Nephron (organoid): ENCODE measurements around the gene PPP1R16B.

Source experiments
- H3K27ac Mint-ChIP-seq, 3 experiments: 2 replicates each; pipeline ENCODE4 v1.8.0; 2020; ENCODE audit warnings: mixed read lengths in 3 of 3, mild to moderate bottlenecking in 2 of 3, moderate library complexity in 1 of 3
- H3K27me3 Mint-ChIP-seq: 2 replicates; pipeline ENCODE4 v1.8.0; 2021; ENCODE audit warnings: low read depth, mild to moderate bottlenecking, moderate library complexity, mixed read lengths
- H3K36me3 Mint-ChIP-seq: 2 replicates; pipeline ENCODE4 v1.8.0; 2020; ENCODE audit warnings: low read depth, mixed read lengths
- H3K4me1 Mint-ChIP-seq: 2 replicates; pipeline ENCODE4 v1.8.0; 2020; ENCODE audit warnings: mixed read lengths
- H3K4me3 Mint-ChIP-seq, 3 experiments: 2 replicates each; pipeline ENCODE4 v1.8.0; 2020; ENCODE audit warnings: mild to moderate bottlenecking in 3 of 3, mixed read lengths in 3 of 3, moderate library complexity in 2 of 3
- H3K9me3 Mint-ChIP-seq: 2 replicates; pipeline ENCODE4 v1.8.0; 2020; ENCODE audit warnings: mixed read lengths
- TF ChIP-seq, protein P1 (sequence below), 3 experiments: fragments of 200-600 bp; sonication (generic); IDR thresholded peaks; one replicate each; pipeline ENCODE4 v1.5.0; 2021; ENCODE audit warnings: antibody characterized with exemption in 3 of 3; ENCODE audit not compliant: unreplicated experiment in 3 of 3

The PPP1R16B gene

DNA sequence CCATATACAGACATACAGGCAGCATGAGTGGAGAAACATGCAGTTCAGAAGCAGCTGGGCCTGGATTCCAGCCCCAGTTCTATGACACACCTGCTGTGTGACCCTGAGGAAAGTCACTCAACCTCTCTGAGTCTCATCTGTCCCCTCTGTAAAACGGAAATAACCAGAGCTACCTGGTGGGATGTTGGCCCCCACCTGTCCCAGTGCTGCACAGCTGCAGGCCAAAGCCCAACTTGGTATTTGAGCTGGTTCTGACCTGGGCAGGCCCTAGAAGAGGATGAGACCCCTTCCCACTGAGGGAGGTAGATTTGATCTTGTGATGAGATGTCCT is 55.5 kb downstream of the PPP1R16B start:
- no peak overlapping the region for H3K27ac Mint-ChIP-seq
- no peaks in the 10 kb centered on the region for H3K36me3 Mint-ChIP-seq
- H3K4me1 Mint-ChIP-seq: no peaks in the 10 kb centered on the region
- peaks cover 28% of the 10 kb centered on the region for H3K27me3 Mint-ChIP-seq
- TF ChIP-seq, protein P1, sequence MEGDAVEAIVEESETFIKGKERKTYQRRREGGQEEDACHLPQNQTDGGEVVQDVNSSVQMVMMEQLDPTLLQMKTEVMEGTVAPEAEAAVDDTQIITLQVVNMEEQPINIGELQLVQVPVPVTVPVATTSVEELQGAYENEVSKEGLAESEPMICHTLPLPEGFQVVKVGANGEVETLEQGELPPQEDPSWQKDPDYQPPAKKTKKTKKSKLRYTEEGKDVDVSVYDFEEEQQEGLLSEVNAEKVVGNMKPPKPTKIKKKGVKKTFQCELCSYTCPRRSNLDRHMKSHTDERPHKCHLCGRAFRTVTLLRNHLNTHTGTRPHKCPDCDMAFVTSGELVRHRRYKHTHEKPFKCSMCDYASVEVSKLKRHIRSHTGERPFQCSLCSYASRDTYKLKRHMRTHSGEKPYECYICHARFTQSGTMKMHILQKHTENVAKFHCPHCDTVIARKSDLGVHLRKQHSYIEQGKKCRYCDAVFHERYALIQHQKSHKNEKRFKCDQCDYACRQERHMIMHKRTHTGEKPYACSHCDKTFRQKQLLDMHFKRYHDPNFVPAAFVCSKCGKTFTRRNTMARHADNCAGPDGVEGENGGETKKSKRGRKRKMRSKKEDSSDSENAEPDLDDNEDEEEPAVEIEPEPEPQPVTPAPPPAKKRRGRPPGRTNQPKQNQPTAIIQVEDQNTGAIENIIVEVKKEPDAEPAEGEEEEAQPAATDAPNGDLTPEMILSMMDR (IDR thresholded peaks at IDR 0.05; ENCODE audit: unreplicated experiment in 3 of 3): no peak
- H3K4me3 Mint-ChIP-seq: no peak overlapping the region
- no peaks in the 10 kb centered on the region for H3K9me3 Mint-ChIP-seq

DNA sequence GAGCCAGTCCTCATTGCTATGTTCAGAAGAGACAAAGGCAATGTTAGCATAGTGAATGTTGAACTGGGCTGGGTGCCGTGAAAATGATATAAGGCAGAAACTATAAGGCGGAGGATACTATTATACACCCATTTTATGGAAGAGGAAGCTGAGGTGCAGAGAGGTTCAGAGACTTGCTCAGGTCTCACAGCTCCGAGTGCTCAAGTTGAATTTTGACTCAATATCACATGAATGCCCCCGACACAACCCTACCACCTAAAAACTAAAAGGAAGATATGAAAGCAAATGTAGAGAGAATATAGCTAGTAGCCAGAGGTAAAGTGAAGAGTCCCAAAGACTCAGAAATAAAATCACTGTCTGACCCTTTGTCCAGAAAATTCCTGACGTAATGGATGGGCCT is 56.7 kb downstream of the PPP1R16B start:
- Mint-ChIP-seq H3K4me1 (no peaks in the 10 kb centered on the region), H3K27me3 (peaks cover 29% of the 10 kb centered on the region), H3K27ac (no peak overlapping the region), H3K36me3 (no peaks in the 10 kb centered on the region), H3K9me3 (no peaks in the 10 kb centered on the region), H3K4me3 (no peak overlapping the region)
- TF ChIP-seq, protein P1 (IDR thresholded peaks at IDR 0.05; ENCODE audit: unreplicated experiment in 3 of 3): no peak

DNA sequence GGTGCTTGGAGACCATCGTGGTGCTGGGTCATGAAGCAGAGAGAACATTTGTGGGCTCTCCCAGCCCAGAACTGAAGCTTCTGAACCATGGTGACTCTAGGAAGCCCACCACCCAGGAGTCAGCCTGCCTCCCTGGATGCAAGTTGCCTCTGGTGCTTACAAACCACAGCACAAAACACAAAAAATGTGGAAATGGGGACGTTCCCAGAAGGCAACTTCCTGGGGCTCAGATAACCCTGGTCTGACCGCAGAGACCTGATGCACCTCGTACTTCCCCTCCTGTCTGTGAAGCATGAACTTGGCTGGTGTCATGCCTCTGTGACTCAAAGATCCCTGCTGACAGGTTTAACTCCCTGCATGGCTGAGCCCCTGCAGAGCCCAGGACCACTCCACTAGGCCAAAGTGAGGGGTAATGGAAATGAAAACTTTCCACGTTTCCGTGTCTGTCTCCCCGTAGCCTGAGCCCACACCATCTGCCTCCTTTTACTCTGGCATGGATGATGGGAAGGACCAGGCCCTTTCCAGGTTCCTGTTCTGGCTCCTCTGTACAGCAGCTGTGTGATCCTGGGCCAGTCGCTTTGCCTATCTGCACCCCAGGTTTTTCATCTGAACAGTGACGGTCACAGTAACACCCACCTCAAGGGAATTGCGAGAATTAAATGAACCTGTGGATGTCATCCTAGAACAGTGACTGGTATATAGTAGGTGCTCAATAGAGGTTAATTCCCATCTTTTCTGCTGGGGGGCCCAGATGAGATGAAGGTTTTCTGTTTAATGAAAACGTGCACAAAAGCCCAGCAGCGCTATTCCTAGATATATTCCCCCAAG is 57.7 kb downstream of the PPP1R16B start:
- no peak overlapping the region for H3K27ac Mint-ChIP-seq
- no peaks in the 10 kb centered on the region for H3K9me3 Mint-ChIP-seq
- H3K27me3 Mint-ChIP-seq: peaks cover 23% of the 10 kb centered on the region
- H3K36me3 Mint-ChIP-seq: no peaks in the 10 kb centered on the region
- TF ChIP-seq, protein P1 (IDR thresholded peaks at IDR 0.05; ENCODE audit: unreplicated experiment in 3 of 3): no peak
- H3K4me1 Mint-ChIP-seq: no peaks in the 10 kb centered on the region
- H3K4me3 Mint-ChIP-seq: no peak overlapping the region

DNA sequence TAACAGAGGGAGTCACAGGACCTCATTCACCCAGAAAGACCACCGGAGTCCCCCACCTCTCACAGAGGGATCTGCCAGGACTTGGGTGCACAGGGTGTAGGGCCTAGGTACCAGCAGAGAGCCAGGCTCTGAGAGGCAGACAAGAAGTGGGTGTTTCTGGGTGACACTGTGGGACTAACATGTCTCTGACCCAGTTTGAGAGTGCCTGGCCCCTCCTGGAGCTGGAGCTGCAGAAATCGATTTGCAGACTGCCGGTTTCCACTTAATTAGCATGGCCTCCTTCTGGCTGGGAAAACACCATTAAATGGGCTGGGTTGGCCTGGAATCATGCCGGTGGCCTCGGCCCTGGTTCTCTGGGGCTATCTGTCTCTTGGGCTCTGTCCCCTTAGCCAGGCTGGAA is 59.2 kb downstream of the PPP1R16B start:
- Mint-ChIP-seq H3K4me3 (no peak overlapping the region), H3K27ac (no peak overlapping the region), H3K4me1 (no peaks in the 10 kb centered on the region), H3K9me3 (no peaks in the 10 kb centered on the region), H3K27me3 (peaks cover 20% of the 10 kb centered on the region), H3K36me3 (no peaks in the 10 kb centered on the region)
- TF ChIP-seq, protein P1 (IDR thresholded peaks at IDR 0.05; ENCODE audit: unreplicated experiment in 3 of 3): no peak

DNA sequence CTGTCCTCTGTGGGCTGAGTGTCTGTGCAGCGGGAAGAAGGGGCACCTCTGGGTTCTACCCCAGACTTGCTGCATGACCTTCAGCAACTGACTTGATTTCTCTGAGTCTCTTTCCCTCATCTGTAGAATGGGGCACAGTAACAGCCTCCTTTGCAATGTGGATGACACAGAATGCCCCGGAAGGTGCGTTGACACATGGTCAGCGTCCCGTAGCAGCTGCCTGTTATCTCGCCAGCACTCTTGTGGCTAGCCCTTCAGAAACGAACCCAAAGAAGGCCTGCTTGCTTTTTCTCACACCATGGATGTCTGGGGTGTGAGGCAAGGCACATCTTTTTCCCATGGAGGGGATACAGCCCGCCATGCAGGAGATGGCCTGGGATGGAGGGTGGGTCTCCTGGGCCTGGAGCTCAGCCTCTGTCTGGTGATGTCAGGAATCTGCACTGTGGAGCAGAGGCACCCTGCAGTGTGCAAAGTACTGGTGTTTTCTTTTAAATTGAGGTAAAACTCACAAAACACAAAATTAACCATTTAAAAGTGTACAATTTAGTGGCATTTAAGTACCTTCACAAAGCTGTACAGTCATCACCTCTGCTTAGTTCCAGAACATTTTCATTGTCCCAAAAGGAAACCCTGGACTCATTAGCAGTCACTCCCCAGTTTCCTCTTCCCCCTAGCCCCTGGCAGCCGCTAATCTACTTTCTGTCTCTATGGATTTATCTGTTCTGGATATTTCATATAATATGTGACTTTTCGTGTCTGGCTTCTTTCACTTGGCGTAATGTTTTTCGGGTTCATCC is 61.0 kb downstream of the PPP1R16B start:
- Mint-ChIP-seq H3K4me3 (no peak overlapping the region), H3K27me3 (peaks cover 25% of the 10 kb centered on the region), H3K27ac (no peak overlapping the region), H3K36me3 (no peaks in the 10 kb centered on the region), H3K9me3 (no peaks in the 10 kb centered on the region), H3K4me1 (no peaks in the 10 kb centered on the region)
- TF ChIP-seq, protein P1 (IDR thresholded peaks at IDR 0.05; ENCODE audit: unreplicated experiment in 3 of 3): no peak
